PC-3 (cell line): Measurements from ENCODE around the gene GSTM3.
"Not testable (repeated sequence)": the region's sequence is repeated elsewhere in the genome, so short reads cannot be mapped to it uniquely, and the experiment has no call there.

Experiments
- CTCF ChIP-seq: fragments of 300-600 bp; sonication (generic); conservative IDR thresholded peaks from 2 replicates; pipeline ENCODE4 v1.5.1; 2017; ENCODE audit warnings: antibody characterized with exemption, low read depth, mild to moderate bottlenecking, low read length
- EZH2 ChIP-seq: fragments of 300-600 bp; sonication (generic); IDR thresholded peaks from one replicate; pipeline ENCODE4 v1.6.1; 2017; ENCODE audit warnings: antibody characterized with exemption, mild to moderate bottlenecking, low read length; ENCODE audit not compliant: unreplicated experiment
- EZH2phosphoT487 ChIP-seq: fragments of 300-600 bp; sonication (generic); IDR thresholded peaks from 2 replicates; pipeline ENCODE4 v1.6.1; 2018; ENCODE audit warnings: mild to moderate bottlenecking, antibody characterized with exemption, low read length, borderline replicate concordance

- not testable (repeated sequence) for TF ChIP-seq EZH2, CTCF, EZH2phosphoT487
Observed at GRCh38 chr1:109694400-109694799, 46.4 kb downstream of the GSTM3 start.
